NCI-H226 (cell line): Measurements from ENCODE around the gene GSTA4.
"Not testable (repeated sequence)": the region's sequence is repeated elsewhere in the genome, so short reads cannot be mapped to it uniquely, and the experiment has no call there.

Experiments used
- DNase-seq: peaks from one replicate; pipeline ENCODE4 v3.0.0-alpha.2; 2015

The GSTA4 gene

GRCh38 chr6:53011979-53012378 lies 16.9 kb upstream of the GSTA4 start:
- DNase-seq: peak; percentile 24

GRCh38 chr6:53010504-53010903 lies 15.4 kb upstream of the GSTA4 start:
- no peak for DNase-seq

- DNase-seq: no peak
These were observed 14.4 kb upstream of the GSTA4 start for GRCh38 chr6:53009511-53009910.

DNA sequence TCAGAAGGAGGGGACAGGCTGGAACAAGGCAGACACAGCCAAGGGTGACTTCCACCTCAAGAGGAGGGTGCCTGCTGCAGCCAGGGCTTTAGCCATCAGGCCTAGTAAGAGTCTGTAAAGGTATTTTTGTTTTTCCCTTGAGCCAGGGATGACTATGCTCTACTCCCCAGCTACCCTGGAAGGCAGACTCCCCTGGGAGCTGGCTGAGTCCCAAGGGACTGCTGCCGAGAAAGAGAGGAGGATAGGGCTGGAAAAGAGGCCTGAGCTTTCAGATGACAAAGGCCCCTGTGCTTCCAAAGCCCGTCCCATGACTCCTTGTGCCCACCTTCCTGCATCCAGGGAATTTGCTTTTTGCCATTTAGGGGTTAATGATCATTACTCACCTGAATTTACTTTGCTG lies 14.0 kb upstream of the GSTA4 start:
- peak; percentile 66 for DNase-seq

GRCh38 chr6:53008192-53008687 lies 13.2 kb upstream of the GSTA4 start:
- DNase-seq: not testable (repeated sequence)

DNA sequence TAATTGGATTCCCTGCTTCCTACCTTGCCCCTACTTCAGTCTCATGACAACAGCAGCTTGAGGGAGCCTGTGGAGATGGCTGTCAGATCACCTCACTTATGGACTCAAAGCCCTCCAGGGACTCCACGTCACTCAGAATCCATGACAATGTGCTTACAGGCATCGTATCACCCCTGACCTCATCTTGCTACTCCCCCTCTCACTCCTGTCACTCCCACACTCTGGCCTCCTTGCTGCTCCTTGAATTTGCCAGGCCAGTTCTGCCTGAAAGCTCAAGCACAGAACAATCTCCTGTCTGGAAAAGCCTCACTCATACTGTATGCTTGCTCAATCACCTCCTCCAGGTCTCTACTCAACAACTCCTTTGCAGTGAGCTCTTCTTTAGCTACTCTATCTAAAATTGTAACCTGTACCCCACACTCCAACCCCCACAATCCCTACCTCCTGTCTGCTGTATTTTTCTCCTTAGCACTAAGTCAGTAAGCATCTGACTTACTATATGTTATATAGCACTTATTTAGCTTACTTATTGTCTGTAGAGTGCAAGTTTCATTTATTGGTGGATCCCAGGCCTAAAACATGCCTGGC lies 10.7 kb upstream of the GSTA4 start:
- no peak for DNase-seq

DNA sequence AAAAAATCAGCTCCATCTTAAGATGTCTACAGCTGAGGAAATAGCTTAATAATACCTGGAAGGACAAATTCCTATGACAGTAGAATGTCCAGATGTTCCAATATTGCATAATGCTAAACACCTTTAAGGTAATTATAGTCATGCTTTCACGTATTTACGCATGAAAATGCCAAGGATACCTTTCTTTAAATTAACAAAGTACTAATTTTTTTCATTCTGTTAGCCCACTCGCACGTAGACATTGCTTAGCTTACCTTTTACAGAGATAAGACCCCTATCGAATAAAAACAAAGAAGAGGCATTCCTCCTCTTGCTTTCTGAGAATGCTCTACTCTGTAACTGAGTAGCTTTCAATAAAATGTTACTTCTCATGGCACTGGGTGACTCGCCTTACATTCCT lies 4.4 kb upstream of the GSTA4 start:
- DNase-seq: no peak

GRCh38 chr6:52998603-52999002 lies 3.5 kb upstream of the GSTA4 start:
- no peak for DNase-seq

DNA sequence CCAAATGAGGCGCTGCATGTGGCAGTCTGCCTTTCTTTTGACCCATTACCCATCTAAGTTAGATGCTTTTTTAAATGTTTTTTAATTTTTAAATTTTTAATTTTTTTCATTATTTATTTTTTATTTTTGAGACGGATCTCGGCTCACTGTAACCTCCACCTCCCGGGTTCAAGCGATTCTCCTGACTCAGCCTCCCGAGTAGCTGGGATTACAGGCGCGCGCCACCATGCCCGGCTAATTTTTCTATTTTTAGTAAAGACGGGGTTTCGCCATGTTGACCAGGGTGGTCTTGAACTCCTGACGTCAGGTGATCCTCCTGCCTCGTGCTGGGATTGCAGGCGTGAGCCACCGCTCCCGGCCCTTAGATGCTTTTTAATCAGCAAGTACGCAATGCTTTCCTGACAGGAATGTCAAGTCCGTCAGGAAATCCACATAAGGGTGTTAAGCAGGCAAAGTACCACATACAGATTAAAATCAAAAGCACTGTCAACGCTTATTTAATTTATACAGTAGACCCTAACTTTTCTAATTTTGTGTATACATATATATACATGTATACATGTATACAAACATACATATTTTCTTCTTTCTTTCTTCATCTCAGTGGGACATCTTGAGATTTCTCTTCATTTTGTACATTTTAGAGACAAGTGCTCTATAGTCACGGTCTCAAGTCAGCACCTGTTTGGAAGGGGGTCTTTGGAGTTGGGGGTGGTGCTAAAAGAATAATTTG lies 995 bp upstream of the GSTA4 start:
- peak; percentile 75 for DNase-seq

GRCh38 chr6:52994839-52995088 lies 320 bp downstream of the GSTA4 start:
- DNase-seq: no peak

DNA sequence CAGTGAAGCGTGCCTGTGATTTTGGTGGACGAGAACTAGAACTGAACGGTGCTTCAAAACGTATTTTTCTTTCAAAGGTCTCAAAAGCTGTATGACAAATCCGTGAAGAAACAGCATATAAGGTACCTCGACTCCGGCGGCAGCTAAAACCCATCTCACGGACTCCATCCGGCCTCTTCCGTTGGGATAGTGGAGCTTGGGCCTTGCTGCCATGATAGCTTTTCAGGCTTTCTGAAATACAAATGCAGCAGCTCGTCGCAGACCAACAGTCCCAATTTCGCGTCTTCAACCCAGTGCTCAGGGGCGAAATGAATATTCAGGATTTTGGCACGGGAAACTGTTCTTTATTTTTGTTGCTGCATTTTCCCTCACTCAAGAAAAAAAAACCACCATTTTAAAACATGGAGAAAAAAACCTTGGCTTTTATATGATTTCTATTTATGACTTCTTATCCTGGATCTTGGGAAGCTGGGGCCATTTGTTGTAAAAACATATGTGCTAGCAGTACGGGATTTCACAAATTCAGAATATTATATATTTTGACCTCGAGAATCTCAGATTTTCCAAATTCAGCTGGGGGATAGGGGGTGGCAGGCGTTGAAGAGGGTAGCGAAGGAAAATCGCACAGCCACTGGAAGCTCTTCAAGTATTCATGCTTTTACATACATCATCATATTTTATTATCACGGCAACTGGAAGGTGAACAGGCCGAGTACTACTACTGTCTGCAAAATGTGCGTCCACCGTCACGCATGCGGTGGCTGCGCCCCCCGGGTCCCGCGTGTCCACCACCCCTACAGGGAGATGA lies 849 bp downstream of the GSTA4 start:
- DNase-seq: no peak

DNA sequence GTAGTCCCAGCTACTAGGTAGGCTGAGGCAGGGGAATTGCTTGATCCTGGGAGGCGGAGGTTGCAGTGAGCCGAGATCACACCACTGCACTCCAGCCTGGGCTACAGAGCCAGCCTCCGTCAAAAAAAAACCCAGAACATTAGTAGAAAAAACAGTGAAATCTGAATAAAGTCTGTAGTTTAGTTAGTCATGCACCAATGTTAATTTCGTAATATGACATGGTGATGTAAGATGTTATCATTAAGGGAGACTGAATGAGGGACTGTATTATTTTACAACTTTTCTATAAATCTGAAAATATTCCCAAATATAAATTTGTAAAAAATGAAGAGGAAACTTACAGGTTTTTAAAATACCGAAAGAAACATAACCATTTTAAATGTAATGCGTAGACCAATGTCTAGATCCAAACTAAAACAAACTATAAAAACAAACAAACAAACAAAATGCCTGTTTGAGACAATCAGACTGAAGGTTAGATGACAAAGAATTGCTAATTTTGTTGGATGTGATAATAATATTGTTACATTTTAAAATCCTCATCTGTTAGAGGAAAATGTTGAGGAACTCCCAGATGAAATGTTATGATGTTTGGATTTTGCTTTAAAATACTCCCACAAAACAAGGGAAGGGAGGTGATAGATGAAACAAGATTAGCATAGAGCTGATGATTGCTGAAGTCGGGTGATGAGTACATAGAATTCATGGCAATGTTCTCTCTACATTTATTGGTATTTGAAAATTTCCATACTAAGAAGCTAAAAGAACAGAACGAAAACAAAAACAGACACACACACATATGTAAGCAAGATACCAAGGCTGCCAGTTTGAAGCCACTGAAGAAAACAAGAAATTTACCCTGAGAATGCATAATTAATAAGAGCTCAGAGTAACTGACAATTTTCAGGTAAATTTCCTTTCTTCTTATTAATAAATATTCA lies 1.8 kb downstream of the GSTA4 start:
- DNase-seq: no peak

DNA sequence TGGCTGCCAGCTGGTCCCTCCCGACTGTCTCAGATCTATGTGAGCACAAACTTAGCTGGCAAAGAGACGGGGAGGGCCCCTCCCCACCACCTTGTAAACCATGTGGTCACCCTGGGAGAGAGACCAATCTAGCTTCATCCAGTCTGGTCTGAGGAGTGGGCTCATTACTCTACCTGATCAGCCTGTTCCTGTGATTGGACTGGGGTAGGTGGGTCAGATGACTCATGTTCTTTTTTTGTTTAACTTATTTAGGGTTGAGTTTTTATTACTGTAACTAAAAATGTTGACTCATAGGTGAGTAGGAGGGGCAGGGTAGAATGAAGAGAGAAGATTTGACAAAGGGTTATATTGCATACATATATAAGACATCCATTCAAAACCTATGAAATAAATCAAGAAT lies 4.7 kb downstream of the GSTA4 start:
- DNase-seq: no peak

- no peak for DNase-seq
These were observed 9.9 kb downstream of the GSTA4 start for GRCh38 chr6:52985228-52985627.

GRCh38 chr6:52984247-52984646 lies 10.8 kb downstream of the GSTA4 start:
- no peak for DNase-seq

DNA sequence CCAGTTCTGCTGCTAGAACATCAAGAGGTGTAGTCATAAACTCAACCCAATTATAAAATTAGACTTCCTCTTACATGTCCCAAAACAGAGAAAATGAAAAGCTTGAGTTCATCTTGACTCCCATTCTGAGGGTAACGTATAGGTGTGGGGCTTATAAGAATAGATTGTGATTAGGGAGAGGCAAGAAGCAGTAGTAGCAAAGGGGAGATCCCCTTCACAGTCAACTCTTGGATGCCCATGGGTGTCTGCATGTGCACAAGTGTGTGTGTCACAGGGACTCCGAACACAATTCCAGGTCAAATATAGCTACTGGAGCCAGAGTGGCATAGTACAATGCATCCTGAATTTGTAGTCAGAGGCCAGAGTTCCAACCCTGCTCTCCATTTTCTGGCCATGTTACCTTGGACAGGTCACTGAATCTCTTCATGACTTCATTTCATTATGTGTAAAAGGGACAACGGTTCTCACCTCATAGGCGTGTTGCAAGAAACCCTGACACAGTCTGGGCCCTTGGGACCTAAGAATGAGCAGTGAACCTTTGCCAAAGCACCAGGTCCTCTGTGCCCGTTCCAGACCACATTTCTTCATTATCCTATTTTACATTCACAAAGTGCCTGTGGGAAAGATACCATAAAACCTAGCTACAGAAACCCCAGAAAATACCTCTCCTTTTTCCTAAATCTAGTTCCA lies 11.8 kb downstream of the GSTA4 start:
- DNase-seq: no peak

DNA sequence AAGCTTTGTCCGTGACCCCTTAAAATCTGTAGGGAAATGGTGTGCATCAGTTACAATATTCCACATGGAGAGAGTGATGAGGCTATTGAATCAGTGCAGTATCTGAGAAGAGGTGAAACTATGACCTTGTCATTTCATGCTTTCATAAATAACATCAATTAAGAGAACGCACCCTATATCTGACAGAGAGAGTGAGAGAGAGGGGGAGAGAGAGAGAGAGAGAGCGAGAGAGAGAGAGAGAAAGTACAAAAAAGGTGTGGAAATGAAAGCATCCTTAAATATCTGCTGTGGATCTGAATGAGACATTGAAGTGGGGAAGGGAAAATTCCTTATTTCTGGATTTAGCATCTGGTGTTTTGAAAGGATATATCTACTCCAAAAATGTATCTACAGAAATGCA lies 12.4 kb downstream of the GSTA4 start:
- DNase-seq: no peak

- DNase-seq: no peak
These were observed 13.7 kb downstream of the GSTA4 start for GRCh38 chr6:52981222-52981900.

DNA sequence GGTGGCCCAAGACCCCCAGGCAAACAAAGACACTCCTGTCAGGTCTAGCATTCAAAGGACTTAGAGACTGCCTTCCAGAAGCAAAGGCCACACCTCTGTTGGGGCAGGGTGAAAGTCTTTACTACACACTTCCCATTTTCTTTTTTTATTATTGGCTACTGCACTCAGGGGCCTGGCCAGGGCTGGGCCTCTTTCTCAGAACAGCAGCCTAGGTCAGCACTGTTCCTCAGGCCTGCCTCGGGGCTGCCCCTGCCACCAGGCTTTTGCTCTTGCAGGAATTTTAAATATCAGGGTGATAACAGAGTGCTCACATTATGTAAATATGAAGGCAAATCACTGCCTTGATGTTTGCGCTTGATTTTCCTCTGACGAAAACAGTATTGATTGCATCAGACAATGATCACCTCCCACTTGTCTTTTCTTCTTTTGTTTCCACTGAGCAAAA lies 18.5 kb downstream of the GSTA4 start:
- no peak for DNase-seq

DNA sequence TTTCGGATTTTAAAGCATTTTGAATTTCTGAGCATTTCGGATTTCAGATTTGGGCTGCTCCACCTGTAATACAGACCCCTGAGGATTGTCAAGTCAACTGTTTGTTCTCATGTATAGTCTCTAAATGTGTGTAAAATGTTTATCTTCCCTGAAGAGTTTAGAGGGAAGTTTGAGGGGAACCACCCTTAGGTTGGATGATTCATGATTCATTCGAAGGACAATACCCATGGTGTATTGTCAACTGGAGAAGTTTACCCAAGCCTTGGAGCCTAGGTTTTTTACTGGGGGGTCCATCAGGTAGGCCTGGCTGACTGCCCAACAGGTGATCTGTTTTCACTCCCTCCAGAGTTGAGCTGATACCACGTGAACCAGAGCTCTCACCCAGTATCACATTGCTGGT lies 18.9 kb downstream of the GSTA4 start:
- DNase-seq: no peak

DNA sequence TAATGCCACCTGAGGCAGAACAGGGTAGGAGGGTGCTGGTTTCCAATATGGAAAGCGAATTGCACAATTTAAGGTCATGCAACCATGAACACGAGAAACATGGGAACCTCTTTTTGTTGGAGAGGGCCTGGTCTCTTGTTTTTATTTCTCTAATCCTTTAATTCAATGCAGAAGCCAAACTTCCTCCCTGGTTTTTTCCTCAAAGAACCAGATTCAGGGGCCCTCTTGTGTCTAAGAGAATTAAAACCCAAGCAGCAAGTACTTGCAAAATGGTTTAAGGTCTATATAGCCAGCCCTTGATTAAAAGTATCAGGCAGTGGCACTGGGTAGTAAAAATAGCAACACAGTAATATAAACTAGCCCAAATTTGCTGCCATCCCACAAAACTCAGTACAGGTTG lies 19.5 kb downstream of the GSTA4 start:
- DNase-seq: no peak

DNA sequence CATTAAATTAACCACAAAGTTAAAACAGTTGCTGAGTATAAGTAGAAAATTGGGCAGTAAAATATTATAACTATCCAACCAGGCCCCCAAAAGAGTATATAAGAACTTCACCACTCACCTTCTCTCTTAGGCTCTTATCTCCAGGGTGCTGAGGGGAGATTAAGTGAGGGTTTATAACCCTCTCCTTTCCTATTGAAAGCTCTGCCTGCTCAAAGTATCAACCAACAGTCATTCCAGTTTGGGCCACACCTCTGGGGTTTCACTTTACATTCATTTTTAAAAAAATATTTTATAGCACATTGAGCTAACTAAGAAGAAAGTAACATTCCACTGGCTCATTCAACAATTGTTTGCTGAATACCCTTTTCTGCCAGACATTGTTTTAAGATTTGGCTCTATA lies 22.1 kb downstream of the GSTA4 start:
- no peak for DNase-seq
